ENCODE results near the gene AGL. TPM values are rescaled to one million over a fixed set of nuclear protein-coding genes. Genes with fewer than 3 reads are reported as not detected.

Gene AGL
- 13.4 and 13.8 TPM in 2 replicates for total RNA-seq
- long read RNA-seq, partial matches to known transcripts: 4 of 5 reads
- long read RNA-seq, other reads (novel, unspliced or antisense): 1 of 5 reads

GRCh38 chr1:99849744-99850458, at the start of gene AGL:
TSS of gene AGL (plus strand) at chr1:99850361. CDS start at chr1:99851043, 682 bp downstream.
- DNase-seq (ENCODE audit: low read depth, low spot score): peak; percentile 69
- H3K4me1 Mint-ChIP-seq: peaks cover 27% of the 10 kb centered on the region
- H3K36me3 Mint-ChIP-seq (ENCODE audit: low read depth): peaks cover 4% of the 10 kb centered on the region
- H3K27me3 Mint-ChIP-seq (ENCODE audit: low read depth): no peaks in the 10 kb centered on the region
- H3K4me3 Mint-ChIP-seq: peak within 1 kb of the TSS; percentile 98
- TF ChIP-seq, protein P1, sequence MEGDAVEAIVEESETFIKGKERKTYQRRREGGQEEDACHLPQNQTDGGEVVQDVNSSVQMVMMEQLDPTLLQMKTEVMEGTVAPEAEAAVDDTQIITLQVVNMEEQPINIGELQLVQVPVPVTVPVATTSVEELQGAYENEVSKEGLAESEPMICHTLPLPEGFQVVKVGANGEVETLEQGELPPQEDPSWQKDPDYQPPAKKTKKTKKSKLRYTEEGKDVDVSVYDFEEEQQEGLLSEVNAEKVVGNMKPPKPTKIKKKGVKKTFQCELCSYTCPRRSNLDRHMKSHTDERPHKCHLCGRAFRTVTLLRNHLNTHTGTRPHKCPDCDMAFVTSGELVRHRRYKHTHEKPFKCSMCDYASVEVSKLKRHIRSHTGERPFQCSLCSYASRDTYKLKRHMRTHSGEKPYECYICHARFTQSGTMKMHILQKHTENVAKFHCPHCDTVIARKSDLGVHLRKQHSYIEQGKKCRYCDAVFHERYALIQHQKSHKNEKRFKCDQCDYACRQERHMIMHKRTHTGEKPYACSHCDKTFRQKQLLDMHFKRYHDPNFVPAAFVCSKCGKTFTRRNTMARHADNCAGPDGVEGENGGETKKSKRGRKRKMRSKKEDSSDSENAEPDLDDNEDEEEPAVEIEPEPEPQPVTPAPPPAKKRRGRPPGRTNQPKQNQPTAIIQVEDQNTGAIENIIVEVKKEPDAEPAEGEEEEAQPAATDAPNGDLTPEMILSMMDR (conservative IDR thresholded peaks at IDR 0.05): no peak
- H3K9me3 Mint-ChIP-seq: no peaks in the 10 kb centered on the region
- peak within 1 kb of the TSS; percentile 97 for H3K27ac Mint-ChIP-seq (ENCODE audit: unreplicated experiment)

DNA sequence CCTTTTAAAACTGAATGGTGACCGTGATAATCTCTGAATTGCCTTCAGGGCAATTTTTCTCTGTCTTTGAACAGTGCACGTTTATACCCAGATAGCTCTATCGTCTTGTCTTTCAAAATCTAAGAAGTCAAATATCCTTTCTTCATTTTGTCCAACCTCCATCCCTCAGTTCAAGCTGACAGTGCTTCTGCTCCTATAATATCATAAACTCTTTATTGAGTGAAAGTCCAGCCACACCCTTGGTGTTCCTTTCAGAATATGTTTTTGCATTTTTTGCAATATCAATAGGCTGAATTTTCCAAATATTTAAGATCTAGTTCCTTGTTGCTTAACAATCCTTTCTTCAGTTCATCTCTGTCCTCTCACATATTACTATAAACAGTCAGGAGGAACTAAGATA, 48.6 kb upstream of the AGL start:
- Mint-ChIP-seq H3K4me1 (no peaks in the 10 kb centered on the region), H3K27ac (ENCODE audit: unreplicated experiment) (no peak overlapping the region), H3K27me3 (ENCODE audit: low read depth) (peaks cover 2% of the 10 kb centered on the region), H3K9me3 (no peaks in the 10 kb centered on the region), H3K36me3 (ENCODE audit: low read depth) (no peaks in the 10 kb centered on the region), H3K4me3 (no peak overlapping the region)
- no peak for DNase-seq (ENCODE audit: low read depth, low spot score)
- TF ChIP-seq, protein P1 (conservative IDR thresholded peaks at IDR 0.05): no peak

GRCh38 chr1:99806882-99807281, 43.3 kb upstream of the AGL start:
- peaks cover 6% of the 10 kb centered on the region for H3K4me1 Mint-ChIP-seq
- H3K9me3 Mint-ChIP-seq: no peaks in the 10 kb centered on the region
- DNase-seq (ENCODE audit: low read depth, low spot score): no peak
- H3K27ac Mint-ChIP-seq (ENCODE audit: unreplicated experiment): no peak overlapping the region
- H3K36me3 Mint-ChIP-seq (ENCODE audit: low read depth): no peaks in the 10 kb centered on the region
- H3K4me3 Mint-ChIP-seq: no peak overlapping the region
- H3K27me3 Mint-ChIP-seq (ENCODE audit: low read depth): peaks cover 9% of the 10 kb centered on the region
- TF ChIP-seq, protein P1 (conservative IDR thresholded peaks at IDR 0.05): no peak

- no peaks in the 10 kb centered on the region for H3K9me3 Mint-ChIP-seq
- H3K4me1 Mint-ChIP-seq: peaks cover 6% of the 10 kb centered on the region
- TF ChIP-seq, protein P1 (conservative IDR thresholded peaks at IDR 0.05): peak; percentile 85
- peak; percentile 19 for DNase-seq (ENCODE audit: low read depth, low spot score)
- no peak overlapping the region for H3K27ac Mint-ChIP-seq (ENCODE audit: unreplicated experiment)
- no peak overlapping the region for H3K4me3 Mint-ChIP-seq
- peaks cover 9% of the 10 kb centered on the region for H3K27me3 Mint-ChIP-seq (ENCODE audit: low read depth)
- H3K36me3 Mint-ChIP-seq (ENCODE audit: low read depth): no peaks in the 10 kb centered on the region
Measured at GRCh38 chr1:99808391-99809115, 41.6 kb upstream of the AGL start.

- DNase-seq (ENCODE audit: low read depth, low spot score): no peak
- H3K27ac Mint-ChIP-seq (ENCODE audit: unreplicated experiment): no peak overlapping the region
- peaks cover 9% of the 10 kb centered on the region for H3K27me3 Mint-ChIP-seq (ENCODE audit: low read depth)
- TF ChIP-seq, protein P1 (conservative IDR thresholded peaks at IDR 0.05): no peak
- no peaks in the 10 kb centered on the region for H3K9me3 Mint-ChIP-seq
- H3K36me3 Mint-ChIP-seq (ENCODE audit: low read depth): no peaks in the 10 kb centered on the region
- no peak overlapping the region for H3K4me3 Mint-ChIP-seq
- peaks cover 12% of the 10 kb centered on the region for H3K4me1 Mint-ChIP-seq
Measured at GRCh38 chr1:99811075-99811474, 39.1 kb upstream of the AGL start.
